Bronchial epithelial cell (primary cell): ENCODE results near the gene SNCAIP. TPM values are rescaled to one million over a fixed set of nuclear protein-coding genes. Genes with fewer than 3 reads are reported as not detected.

Source experiments
- DNase-seq: peaks from one replicate; pipeline ENCODE4 v3.0.0-alpha.2; 2010; ENCODE audit warnings: low read depth
- FAIRE-seq: peaks from 2 replicates; lab custom pipeline; 2011; peaks lifted over from hg19 to GRCh38; lab: Jason Lieb, UNC
- H3K27me3 ChIP-seq: 2 replicates; pipeline ENCODE4 v1.5.1; 2011; ENCODE audit warnings: low read length; ENCODE audit not compliant: control insufficient read depth, insufficient read depth
- H3K36me3 ChIP-seq: 2 replicates; pipeline ENCODE4 v1.5.1; 2011; ENCODE audit warnings: low read length; ENCODE audit not compliant: control insufficient read depth, insufficient read depth
- H3K4me3 ChIP-seq: 2 replicates; pipeline ENCODE4 v1.5.1; 2011; ENCODE audit warnings: mild to moderate bottlenecking, low read depth, low read length, control low read depth
- total RNA-seq: library from RNA; depleted of rRNA; stranded (reverse); fragments of >200 nt; gene quantifications from 2 replicates; pipeline ENCODE4 v1.2.1, GENCODE V29; 2014
- TF ChIP-seq, protein P1 (sequence below): IDR thresholded peaks from 2 replicates; pipeline ENCODE4 v1.5.1; 2011; ENCODE audit warnings: mild to moderate bottlenecking, moderate library complexity, low read length, control low read depth, inconsistent platforms; ENCODE audit not compliant: insufficient read depth, severe bottlenecking

SNCAIP gene
- total RNA-seq = 0.26 TPM in 1 of 2 replicates, not detected in the other

DNA sequence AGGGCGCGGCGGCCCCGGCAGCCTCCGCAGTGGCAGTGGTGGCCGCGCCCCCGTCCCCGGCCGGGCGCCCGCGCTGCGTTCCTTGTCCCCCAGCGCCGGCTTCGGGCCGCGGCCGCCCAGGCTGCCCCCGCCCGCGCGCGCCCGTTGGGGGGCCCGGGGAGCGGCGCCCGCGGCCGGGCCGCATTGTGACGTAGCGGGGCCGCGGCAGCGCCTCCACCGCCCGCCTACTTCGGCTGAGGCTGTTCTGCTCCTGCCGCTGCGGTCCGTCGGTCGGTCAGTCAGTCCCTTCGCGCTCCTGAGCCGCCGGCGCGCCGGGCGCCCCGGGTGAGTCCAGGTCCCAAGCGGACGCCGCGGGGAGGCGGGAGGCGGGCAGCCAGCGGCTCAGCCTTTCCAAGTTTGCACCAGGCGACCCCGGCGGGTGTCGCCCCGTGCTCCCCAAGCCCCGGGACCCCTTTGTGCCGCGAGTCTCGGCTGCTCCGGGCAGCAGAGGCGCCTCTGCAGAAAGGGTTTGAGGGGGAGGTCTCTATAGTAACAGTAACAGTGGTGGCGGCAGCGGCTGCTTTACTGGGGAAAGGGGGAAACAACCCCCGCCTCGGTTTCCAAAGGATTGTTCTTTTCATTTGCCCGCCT is at the start of gene SNCAIP:
Gene SNCAIP, plus strand, starts transcription at position 277 of the 630 bp plus-strand sequence. CDS start 78,898 bp downstream, outside the sequence.
- H3K4me3 ChIP-seq = peak within 1 kb of the TSS; percentile 37
- FAIRE-seq (no peak), DNase-seq (no peak)
- H3K36me3 ChIP-seq = no peaks in the 10 kb centered on the region
- TF ChIP-seq, protein P1, sequence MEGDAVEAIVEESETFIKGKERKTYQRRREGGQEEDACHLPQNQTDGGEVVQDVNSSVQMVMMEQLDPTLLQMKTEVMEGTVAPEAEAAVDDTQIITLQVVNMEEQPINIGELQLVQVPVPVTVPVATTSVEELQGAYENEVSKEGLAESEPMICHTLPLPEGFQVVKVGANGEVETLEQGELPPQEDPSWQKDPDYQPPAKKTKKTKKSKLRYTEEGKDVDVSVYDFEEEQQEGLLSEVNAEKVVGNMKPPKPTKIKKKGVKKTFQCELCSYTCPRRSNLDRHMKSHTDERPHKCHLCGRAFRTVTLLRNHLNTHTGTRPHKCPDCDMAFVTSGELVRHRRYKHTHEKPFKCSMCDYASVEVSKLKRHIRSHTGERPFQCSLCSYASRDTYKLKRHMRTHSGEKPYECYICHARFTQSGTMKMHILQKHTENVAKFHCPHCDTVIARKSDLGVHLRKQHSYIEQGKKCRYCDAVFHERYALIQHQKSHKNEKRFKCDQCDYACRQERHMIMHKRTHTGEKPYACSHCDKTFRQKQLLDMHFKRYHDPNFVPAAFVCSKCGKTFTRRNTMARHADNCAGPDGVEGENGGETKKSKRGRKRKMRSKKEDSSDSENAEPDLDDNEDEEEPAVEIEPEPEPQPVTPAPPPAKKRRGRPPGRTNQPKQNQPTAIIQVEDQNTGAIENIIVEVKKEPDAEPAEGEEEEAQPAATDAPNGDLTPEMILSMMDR = no peak
- peaks cover 10% of the 10 kb centered on the region for H3K27me3 ChIP-seq

- no peaks in the 10 kb centered on the region for H3K36me3 ChIP-seq
- peak; percentile 13 for DNase-seq
- H3K27me3 ChIP-seq = no peaks in the 10 kb centered on the region
- TF ChIP-seq, protein P1 = no peak
- FAIRE-seq = no peak
- H3K4me3 ChIP-seq = no peak overlapping the region
Observed at GRCh38 chr5:122263352-122264030, 48.5 kb upstream of the SNCAIP start.

DNA sequence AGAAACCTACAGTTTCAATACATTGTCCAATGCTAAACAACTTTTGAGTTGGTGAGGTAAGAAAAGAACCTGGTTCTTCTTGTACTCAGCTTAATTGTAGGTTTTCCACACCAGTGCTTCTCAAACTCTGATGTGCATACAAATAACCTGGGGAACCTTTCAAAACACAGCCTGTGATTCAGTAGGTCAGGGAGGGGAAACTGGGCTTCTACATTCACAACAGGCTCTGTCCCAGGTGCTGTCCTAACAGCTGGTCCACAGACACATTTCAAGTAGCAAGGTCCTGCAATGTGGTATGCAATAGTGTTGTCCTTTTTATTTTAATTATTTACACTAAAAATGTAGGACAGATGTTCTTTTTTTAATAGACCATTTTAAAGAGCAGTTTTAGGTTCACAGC is 47.4 kb upstream of the SNCAIP start:
- TF ChIP-seq, protein P1 = no peak
- no peak overlapping the region for H3K4me3 ChIP-seq
- FAIRE-seq (no peak), DNase-seq (no peak)
- no peaks in the 10 kb centered on the region for H3K27me3 ChIP-seq
- no peaks in the 10 kb centered on the region for H3K36me3 ChIP-seq

DNA sequence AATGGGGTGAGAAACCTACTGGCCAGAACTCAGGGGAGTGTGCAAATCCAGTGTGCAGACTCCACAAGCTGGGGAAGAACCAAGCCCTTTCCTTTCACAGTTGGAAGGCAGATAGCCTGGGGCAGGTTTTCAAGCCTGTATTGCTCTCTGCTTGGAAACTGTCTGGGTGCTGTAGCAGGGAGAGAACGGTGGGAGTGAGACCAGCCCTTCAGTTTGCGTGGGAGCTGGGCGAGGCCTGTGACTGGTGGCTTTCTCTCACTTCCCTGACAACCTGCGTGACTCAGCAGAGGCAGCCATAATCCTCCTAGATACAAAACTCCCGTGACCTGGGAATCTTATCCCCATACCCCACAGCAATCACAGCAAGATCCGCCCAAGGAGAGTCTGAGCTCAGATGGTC is 44.9 kb upstream of the SNCAIP start:
- Histone ChIP-seq H3K36me3 (no peaks in the 10 kb centered on the region), H3K27me3 (no peaks in the 10 kb centered on the region), H3K4me3 (no peak overlapping the region)
- no peak for FAIRE-seq
- TF ChIP-seq, protein P1 = no peak
- no peak for DNase-seq

DNA sequence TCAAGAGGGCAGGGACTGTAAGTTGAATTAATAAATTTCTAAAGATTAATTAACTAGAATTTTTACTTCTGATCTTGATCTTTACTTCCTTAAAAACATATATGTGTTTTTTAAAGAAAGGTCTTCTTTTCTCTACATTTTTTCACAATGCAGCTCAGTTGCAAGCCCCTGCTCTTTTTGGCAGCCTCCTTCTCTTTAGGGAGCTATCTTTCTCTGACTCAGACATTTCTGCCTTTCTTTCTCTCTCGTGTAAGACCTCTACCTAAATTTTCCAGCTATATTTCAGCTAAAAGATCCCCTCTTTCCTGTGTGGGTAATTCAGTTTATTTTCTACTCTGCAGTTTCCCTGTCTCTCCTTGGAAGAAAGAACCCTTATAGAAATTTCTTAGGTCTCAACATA is 38.3 kb upstream of the SNCAIP start:
- FAIRE-seq = no peak
- no peak overlapping the region for H3K4me3 ChIP-seq
- H3K27me3 ChIP-seq = no peaks in the 10 kb centered on the region
- no peaks in the 10 kb centered on the region for H3K36me3 ChIP-seq
- DNase-seq = no peak
- TF ChIP-seq, protein P1 = no peak
